ENCODE data around the gene FERD3L. TPM values are rescaled to one million over a fixed set of nuclear protein-coding genes. Genes with fewer than 3 reads are reported as not detected.

Gene FERD3L
- total RNA-seq, 1 experiment from 2014 or later: not detected

DNA sequence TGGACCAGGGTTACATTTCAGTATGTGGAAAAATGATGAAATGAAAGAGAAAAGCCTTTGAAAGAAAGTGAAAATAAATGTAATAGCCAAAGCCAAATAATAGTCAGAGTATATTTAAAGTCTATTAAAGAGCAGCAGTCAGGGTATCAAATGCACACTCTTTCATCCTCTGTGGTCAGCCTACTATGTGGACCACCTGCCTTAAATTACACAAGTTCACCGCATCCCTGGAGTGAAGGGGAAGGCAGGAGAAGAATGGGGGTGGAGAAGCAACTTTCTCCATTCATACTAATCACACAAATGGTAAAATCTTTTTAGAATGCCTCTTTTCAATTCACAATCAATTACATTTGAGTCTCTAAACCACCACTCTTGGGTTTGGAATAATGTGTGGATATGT is 43.7 kb downstream of the FERD3L start:
- no peak for DNase-seq (ENCODE audit: low spot score)

DNA sequence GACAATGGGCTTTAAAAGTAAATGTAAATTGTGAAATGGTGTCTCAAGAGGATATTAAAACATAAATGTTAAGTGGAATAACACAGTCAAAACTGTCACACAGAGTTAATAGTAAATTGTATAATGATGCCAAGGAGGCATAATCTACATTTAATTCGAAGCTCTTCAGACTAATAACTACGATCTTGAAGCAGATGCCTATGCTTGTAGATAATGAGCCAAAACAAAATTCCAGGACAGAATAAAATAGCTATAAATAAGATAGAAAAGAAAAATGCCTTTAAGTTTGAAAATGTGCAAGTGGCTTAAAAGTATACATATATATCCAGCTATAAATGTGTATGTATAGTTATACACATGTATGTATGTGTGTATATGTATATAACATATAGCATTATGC is 45.3 kb downstream of the FERD3L start:
- DNase-seq (ENCODE audit: low spot score): no peak

DNA sequence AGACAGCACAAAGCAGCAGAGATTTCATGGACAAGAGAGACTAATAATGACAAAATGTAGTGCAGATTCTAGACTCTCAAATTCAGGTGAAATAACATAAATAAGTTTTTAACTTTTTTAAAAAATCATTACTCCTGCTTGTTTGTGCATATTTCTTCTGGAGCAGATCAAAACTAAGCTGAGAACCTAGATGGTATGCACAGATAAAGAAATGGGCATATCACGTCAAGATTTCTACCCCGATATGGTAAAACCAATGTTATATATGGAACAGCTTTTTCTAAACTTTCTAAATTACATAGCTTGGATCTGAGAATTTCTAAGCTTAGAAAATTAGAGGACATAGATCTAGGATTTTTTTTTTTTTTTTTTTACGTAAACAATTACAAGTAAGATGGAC is 46.0 kb downstream of the FERD3L start:
- no peak for DNase-seq (ENCODE audit: low spot score)

DNA sequence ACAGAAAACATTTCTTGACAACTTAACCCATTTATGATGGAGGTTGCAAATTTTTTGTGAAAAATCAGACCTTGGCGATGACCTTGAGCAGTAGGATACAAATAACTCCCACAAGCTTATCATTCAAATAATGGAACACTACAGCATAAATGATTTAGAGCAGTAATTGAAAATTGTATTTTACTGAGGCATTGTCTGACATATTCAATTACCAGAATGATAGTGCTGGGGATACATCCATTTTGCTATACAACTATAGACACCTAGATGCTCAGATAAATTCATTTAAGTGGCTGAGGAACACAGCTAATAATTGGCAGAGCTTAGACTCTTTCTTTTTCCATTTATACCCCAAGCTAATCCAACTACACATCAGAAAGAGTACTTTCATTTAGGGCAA is 46.7 kb downstream of the FERD3L start:
- no peak for DNase-seq (ENCODE audit: low spot score)

DNA sequence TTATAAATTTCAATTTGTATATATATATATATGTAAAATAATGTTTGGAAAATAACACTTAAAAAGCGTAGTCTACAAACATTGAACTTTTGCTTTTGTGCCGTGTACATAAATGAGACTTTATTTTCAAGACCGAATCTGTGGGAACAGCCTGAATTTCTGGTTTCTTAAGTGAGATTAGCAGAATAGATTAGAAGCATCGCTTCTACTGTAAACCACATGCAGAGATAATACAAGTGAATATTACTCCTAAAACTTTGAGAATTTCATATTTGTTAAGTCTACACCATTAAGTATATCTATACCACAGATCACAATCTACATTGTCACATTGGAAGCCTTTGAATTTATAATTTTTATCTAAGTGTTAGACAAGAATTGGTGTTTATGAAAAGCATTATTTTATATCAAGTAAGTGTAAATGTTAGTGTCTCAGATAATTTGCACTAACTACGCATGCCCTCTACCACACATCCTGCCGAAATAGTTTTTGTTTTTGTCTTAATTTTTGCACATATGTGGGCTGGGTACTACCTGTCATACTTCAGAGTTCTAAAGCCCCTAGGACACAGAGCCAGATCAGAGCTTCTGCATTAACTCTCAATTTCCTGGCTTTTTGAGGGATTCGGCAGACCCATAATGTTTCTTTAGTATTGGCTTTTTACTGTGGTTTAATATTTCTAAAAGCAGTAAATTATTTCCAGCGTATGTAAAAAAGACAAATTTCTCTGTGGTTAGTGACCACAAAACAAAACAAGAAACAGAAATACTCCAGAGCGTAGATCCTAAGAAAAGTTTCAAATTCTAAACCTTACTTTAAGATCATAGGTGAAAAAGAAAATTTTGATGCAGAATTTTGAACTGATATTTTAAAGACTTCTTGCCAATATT is 47.8 kb downstream of the FERD3L start:
- no peak for DNase-seq (ENCODE audit: low spot score)

DNA sequence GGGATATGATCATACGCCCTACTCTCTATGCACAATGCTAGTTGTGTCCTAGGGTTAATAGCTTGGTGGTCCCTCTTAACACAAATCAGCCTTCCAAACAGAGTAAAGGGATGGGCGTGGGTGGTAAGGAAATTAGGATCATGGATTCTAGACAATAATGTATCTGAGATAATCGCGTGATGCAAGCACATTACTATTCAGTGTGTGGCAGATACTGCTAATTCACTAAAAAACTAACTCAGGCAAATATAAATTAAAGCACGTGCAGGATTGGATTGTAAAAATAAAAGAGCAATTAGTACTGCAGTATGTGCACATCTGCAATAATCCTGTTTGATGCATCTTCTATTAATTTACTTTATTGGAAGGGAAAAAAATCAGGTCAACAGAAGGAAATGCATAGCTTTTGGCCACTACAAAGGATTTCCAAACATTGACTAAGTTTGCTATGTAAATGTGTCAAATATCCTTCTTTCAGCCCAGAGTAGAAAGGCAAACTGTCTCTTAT is 49.8 kb downstream of the FERD3L start:
- no peak for DNase-seq (ENCODE audit: low spot score)

Other genes with a start within 250 kb of the FERD3L start
- 15.6 and 20.9 TPM in 2 replicates for gene TWIST1, start 27.8 kb downstream of the FERD3L start, total RNA-seq (2014; rRNA removed; shearing (Covaris generic))